Measurements from ENCODE around the gene ACTR1A.

- TF ChIP-seq CTCF (IDR thresholded peaks at IDR 0.05), result no peak
- TF ChIP-seq EZH2 (IDR thresholded peaks at IDR 0.05; ENCODE audit: borderline replicate concordance, insufficient read depth, low read depth, low read length, poor library complexity, severe bottlenecking), result no peak
Measured at GRCh38 chr10:102502029-102502336, 529 bp downstream of the ACTR1A start.
